HL-60 (cell line): ENCODE data around the gene BPIFB4.

Source experiments
- DNase-seq, 2 experiments: peaks; one replicate each; pipeline ENCODE4 v3.0.0-alpha.2; 2010 to 2020; ENCODE audit warnings: low read depth in 1 of 2, low spot score in 1 of 2
- H3K27ac ChIP-seq: fragments of 250-450 bp; sonication (Bioruptor Pico); replicated peaks from 2 replicates; pipeline ENCODE4 v1.5.1; 2020; ENCODE audit warnings: mild to moderate bottlenecking, moderate library complexity
- H3K27me3 ChIP-seq: fragments of 250-450 bp; sonication (Bioruptor Pico); 2 replicates; pipeline ENCODE4 v1.5.1; 2021; ENCODE audit warnings: mild to moderate bottlenecking, moderate library complexity; ENCODE audit not compliant: insufficient read depth, poor library complexity, severe bottlenecking
- H3K4me3 ChIP-seq: replicated peaks from 2 replicates; pipeline ENCODE4 v1.5.1; 2011; ENCODE audit warnings: mild to moderate bottlenecking, control low read depth, low read length; ENCODE audit not compliant: insufficient read depth
- CTCF ChIP-seq: IDR thresholded peaks from one replicate; pipeline ENCODE4 v1.5.1; 2011; ENCODE audit warnings: low read length, control low read depth, inconsistent platforms; ENCODE audit not compliant: insufficient read depth
- GABPA ChIP-seq: IDR thresholded peaks from 2 replicates; pipeline ENCODE4 v1.6.1; 2012; ENCODE audit warnings: low read depth
- POLR2AphosphoS5 ChIP-seq: IDR thresholded peaks from 2 replicates; pipeline ENCODE4 v1.6.1; 2012; ENCODE audit warnings: low read depth
- REST ChIP-seq: IDR thresholded peaks from 2 replicates; pipeline ENCODE4 v1.6.1; 2012; ENCODE audit warnings: low read depth; ENCODE audit not compliant: insufficient replicate concordance
- SPI1 ChIP-seq: IDR thresholded peaks from 2 replicates; pipeline ENCODE4 v1.6.1; 2012; ENCODE audit warnings: low read depth, mild to moderate bottlenecking, borderline replicate concordance

The BPIFB4 gene

GRCh38 chr20:33059741-33060390 lies 19.6 kb upstream of the BPIFB4 start:
- H3K27me3 ChIP-seq = no peaks in the 10 kb centered on the region
- no peak for DNase-seq
- no peak for TF ChIP-seq GABPA
- TF ChIP-seq CTCF = no peak
- no peak for TF ChIP-seq REST
- TF ChIP-seq SPI1 = no peak
- no peak for TF ChIP-seq POLR2AphosphoS5

GRCh38 chr20:33061658-33062028 lies 17.8 kb upstream of the BPIFB4 start:
- no peak overlapping the region for H3K27ac ChIP-seq
- no peak overlapping the region for H3K4me3 ChIP-seq
- H3K27me3 ChIP-seq = no peaks in the 10 kb centered on the region
- no peak for TF ChIP-seq CTCF
- TF ChIP-seq SPI1 = no peak
- no peak for TF ChIP-seq POLR2AphosphoS5
- no peak for TF ChIP-seq REST
- TF ChIP-seq GABPA = no peak
- no peak for DNase-seq

More at GRCh38 chr20:33059741-33060390, 19.6 kb upstream of the BPIFB4 start:
- Histone ChIP-seq H3K27ac (no peak overlapping the region), H3K4me3 (no peak overlapping the region)

GRCh38 chr20:33062105-33062824 lies 17.2 kb upstream of the BPIFB4 start:
- DNase-seq = no peak
- no peak for TF ChIP-seq SPI1
- no peak for TF ChIP-seq CTCF
- no peak for TF ChIP-seq POLR2AphosphoS5
- TF ChIP-seq REST = no peak
- no peak for TF ChIP-seq GABPA
- no peak overlapping the region for H3K27ac ChIP-seq

More at GRCh38 chr20:33062105-33062824, 17.2 kb upstream of the BPIFB4 start:
- Histone ChIP-seq H3K27me3 (no peaks in the 10 kb centered on the region), H3K4me3 (no peak overlapping the region)
